GM12801 (cell line): ENCODE data around the gene RASAL2.

Source experiments
- TF ChIP-seq, protein P1 (sequence below): IDR thresholded peaks from one replicate; pipeline ENCODE4 v1.5.1; 2011; ENCODE audit warnings: control low read depth; ENCODE audit not compliant: insufficient read length; ENCODE audit errors: extremely low read depth

The RASAL2 gene

DNA sequence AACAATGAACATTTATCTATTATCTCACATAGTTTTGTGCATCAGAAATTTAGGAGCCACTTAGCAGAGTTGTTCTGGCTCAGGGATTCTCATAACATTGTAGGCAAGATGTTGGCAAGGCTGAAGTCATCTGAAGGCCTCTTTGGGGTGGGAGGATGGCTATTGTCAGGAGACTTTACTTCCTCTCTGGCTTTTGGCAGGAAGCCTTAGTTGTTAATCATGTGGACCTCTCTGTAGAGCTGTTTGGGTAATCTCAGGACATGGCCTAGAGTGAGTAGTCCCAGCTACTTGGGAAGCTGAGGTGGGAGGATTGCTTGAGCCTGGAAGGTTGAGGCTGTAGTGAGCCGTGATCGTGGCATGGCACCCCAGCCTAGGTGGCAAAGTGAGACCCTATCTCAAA, 40.2 kb downstream of the RASAL2 start:
- TF ChIP-seq, protein P1, sequence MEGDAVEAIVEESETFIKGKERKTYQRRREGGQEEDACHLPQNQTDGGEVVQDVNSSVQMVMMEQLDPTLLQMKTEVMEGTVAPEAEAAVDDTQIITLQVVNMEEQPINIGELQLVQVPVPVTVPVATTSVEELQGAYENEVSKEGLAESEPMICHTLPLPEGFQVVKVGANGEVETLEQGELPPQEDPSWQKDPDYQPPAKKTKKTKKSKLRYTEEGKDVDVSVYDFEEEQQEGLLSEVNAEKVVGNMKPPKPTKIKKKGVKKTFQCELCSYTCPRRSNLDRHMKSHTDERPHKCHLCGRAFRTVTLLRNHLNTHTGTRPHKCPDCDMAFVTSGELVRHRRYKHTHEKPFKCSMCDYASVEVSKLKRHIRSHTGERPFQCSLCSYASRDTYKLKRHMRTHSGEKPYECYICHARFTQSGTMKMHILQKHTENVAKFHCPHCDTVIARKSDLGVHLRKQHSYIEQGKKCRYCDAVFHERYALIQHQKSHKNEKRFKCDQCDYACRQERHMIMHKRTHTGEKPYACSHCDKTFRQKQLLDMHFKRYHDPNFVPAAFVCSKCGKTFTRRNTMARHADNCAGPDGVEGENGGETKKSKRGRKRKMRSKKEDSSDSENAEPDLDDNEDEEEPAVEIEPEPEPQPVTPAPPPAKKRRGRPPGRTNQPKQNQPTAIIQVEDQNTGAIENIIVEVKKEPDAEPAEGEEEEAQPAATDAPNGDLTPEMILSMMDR = no peak

DNA sequence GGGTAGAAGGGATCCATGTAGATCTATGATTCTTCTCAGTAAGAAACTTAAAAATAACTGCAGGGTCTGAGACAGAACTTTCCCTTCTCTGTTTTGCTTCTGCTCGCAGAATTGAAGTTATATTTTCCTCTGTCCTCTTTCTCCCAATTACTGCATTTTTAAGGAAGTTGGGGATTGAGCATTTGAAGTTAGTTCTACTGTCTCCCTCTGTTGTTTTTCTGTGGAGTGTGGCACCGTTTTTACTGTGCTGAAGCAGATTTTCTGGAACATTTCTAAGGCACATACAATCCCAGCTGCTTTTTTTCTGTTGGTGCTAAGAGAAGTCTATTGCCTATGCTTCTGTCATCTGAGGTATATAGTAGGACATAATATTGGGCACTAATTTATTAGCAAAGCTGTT, 43.3 kb downstream of the RASAL2 start:
- TF ChIP-seq, protein P1 = no peak

DNA sequence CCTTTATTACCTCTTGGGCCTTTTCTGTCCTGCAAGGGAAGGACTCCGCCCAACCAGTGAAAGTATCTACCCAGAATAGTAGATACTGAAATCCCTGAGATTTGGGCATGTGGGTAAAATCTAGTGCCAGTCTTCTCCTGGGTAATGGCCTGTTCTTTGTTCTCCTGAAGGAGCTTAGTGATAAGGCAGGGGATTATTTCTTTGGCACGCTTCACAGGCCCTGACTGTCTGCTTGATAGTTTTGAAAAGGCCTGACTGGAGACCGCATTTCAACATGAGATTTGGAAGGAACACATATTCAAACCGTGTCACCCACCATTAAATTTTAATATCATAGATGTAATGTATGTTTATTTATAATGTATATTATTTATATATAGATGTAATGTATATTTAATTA, 48.9 kb downstream of the RASAL2 start:
- TF ChIP-seq, protein P1 = no peak

DNA sequence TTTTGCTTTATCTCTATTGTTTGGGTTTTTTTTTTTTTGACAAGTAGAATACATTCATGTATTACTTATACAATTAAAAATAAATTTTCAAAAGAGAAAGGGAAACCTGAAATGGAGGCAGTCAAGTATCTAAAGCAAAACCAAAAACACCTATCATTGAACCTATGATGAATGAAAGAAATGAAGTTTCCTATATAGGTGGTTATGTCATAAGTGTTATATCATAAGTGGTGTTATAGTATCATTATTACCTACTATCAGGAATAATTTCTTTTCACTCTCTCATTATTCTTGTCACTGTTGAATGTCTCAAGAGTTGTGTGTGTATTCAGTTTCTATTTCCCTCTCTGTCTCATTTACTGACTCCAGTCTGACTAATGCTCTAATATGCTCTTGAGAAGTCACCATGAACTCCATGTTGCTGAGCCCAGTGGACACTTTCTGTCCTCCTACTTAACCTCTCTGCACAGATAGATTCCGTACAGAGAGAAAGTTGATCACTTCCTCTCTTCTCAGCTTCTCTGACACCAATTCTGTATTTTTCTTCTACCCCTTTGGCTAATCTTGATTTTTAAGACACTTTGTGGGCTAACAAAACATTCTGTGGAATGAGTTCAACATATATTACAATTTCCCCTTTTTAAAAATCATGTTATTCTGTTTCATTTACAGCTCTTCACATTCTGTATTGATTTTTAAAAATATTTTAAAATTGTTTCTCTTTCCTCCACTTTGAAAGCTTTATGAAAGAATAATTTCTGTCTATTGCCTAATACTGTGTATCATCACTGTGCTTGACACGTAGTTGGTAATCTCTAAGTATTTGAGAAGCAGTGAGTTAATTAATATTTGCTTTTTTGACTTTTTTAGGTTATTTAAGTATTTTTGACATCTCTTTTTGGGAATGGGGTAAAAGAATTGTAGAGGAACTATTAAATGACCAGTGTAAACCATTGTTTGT, 50.1 kb downstream of the RASAL2 start:
- TF ChIP-seq, protein P1 = no peak

DNA sequence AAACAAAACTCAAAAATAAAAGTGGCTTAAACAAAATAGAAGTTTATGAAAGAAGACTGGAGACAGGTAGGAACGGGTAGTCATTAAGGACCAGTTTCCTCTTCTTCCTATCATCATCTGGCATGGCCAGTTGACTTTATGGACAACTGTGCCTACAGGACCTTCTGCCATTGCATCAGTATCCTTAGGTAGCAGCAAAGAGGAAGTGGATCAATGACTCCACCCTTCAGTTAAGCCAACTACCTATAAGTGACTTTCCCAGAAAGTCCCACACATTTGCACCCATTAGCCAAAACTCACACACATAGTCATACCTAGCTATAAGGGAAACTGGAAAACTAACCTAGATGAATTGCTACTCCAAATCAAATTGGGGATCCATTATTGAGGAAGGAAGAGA, 51.7 kb downstream of the RASAL2 start:
- TF ChIP-seq, protein P1 = no peak

DNA sequence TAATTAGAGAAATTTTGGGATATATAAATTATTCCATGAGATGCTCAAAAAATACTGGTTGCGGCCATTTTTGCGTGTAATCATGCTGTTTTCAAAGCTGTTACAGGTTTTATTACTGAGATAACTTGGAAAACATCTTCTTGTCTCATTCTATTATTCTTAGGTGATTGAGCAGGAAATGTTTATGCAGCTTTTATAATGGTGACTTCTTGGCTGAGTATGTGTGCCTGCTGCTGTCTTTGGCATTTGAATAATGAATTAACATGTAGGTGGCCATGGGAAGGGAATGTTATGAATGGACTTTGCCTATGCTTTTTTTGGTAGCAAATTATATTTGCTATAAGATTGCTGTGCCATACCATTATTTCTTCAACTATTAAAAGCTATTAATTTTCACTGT, 52.5 kb downstream of the RASAL2 start:
- TF ChIP-seq, protein P1 = no peak

DNA sequence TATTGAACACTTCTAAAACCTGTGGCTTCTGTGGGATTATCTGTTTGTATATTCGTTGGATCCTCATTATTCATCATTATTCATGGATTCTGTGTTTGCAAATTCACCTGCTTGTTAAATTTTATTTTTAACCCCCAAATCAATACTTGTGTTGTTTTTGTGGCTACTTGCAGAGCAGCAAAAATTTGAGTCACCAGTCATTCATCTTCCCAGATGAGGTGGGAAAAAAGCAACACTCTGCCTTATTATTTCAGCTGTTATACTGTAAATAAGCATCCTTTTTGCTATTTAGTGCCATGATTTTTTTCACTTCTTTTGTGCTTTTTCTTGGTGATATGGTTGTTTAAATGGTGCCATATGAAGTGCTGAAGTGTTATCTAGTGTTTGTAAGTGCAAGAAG, 56.7 kb downstream of the RASAL2 start:
- TF ChIP-seq, protein P1 = no peak
